ENCODE measurements around the gene MSI2.

Gene MSI2

GRCh38 chr17:57668332-57668731 is 412.0 kb downstream of the MSI2 start:
- DNase-seq: no peak
- Histone ChIP-seq H4K91ac (ENCODE audit: low read depth, low read length) (no peak overlapping the region), H3K79me2 (ENCODE audit: control insufficient read depth, insufficient read depth, low read length, poor library complexity) (peaks cover 2% of the 10 kb centered on the region), H2BK120ac (ENCODE audit: insufficient read depth, low read length, poor library complexity) (no peak overlapping the region), H3K9me3 (ENCODE audit: insufficient read depth, low read depth, low read length) (no peaks in the 10 kb centered on the region), H3K23ac (ENCODE audit: low read length) (no peak overlapping the region), H3K4me1 (ENCODE audit: control insufficient read depth in 1 of 2, insufficient read depth in 2 of 2, low read length in 2 of 2) (peaks cover 6 to 17% of the 10 kb centered on the region in 2 experiments), H3K27ac (ENCODE audit: low read depth, low read length) (no peak overlapping the region), H2BK5ac (ENCODE audit: low read depth, low read length, poor library complexity) (no peak overlapping the region), H3K36me3 (ENCODE audit: control insufficient read depth in 1 of 2, insufficient read depth in 2 of 2, low read length in 2 of 2) (peaks cover 7 to 10% of the 10 kb centered on the region in 2 experiments), H3K4me3 (ENCODE audit: low read depth, low read length) (no peak overlapping the region), H3K9ac (ENCODE audit: low read length) (no peak overlapping the region), H2AFZ (ENCODE audit: insufficient read depth, low read length, poor library complexity) (no peak overlapping the region), H2AK5ac (ENCODE audit: low read length) (no peak overlapping the region), H2BK12ac (ENCODE audit: low read length) (no peak overlapping the region), H3K4ac (ENCODE audit: low read depth, low read length) (no peak overlapping the region), H4K8ac (ENCODE audit: low read depth, low read length) (no peak overlapping the region), H3K79me1 (ENCODE audit: low read length) (peaks cover 5% of the 10 kb centered on the region), H4K12ac (ENCODE audit: low read depth, low read length) (no peak overlapping the region), H3K27me3 (ENCODE audit: insufficient read depth, low read length) (no peaks in the 10 kb centered on the region), H3K18ac (ENCODE audit: low read length) (no peak overlapping the region), H3K4me2 (ENCODE audit: low read length) (no peak overlapping the region), H3K14ac (ENCODE audit: low read length) (no peak overlapping the region)
- whole genome bisulfite sequencing (ENCODE audit: extremely low coverage, insufficient coverage, insufficient read length): no CpG with 5 or more reads among the region's 3 CpGs

- no peak overlapping the region for H3K4me3 ChIP-seq (ENCODE audit: low read depth, low read length)
- no peak overlapping the region for H3K23ac ChIP-seq (ENCODE audit: low read length)
- no peak overlapping the region for H3K27ac ChIP-seq (ENCODE audit: low read depth, low read length)
- H3K4me1 ChIP-seq (ENCODE audit: control insufficient read depth in 1 of 2, insufficient read depth in 2 of 2, low read length in 2 of 2): peaks cover 4 to 12% of the 10 kb centered on the region in 2 experiments
- H3K79me1 ChIP-seq (ENCODE audit: low read length): peaks cover 4% of the 10 kb centered on the region
- H3K79me2 ChIP-seq (ENCODE audit: control insufficient read depth, insufficient read depth, low read length, poor library complexity): peaks cover under 1% of the 10 kb centered on the region
- peaks cover 9 to 12% of the 10 kb centered on the region in 2 experiments for H3K36me3 ChIP-seq (ENCODE audit: control insufficient read depth in 1 of 2, insufficient read depth in 2 of 2, low read length in 2 of 2)
- H3K14ac ChIP-seq (ENCODE audit: low read length): no peak overlapping the region
- no peak overlapping the region for H2AFZ ChIP-seq (ENCODE audit: insufficient read depth, low read length, poor library complexity)
- H3K4me2 ChIP-seq (ENCODE audit: low read length): no peak overlapping the region
- no peak overlapping the region for H4K12ac ChIP-seq (ENCODE audit: low read depth, low read length)
- no peak overlapping the region for H3K18ac ChIP-seq (ENCODE audit: low read length)
- H3K9me3 ChIP-seq (ENCODE audit: insufficient read depth, low read depth, low read length): no peaks in the 10 kb centered on the region
- peak overlapping the region; percentile 16 for H2AK5ac ChIP-seq (ENCODE audit: low read length)
- H3K4ac ChIP-seq (ENCODE audit: low read depth, low read length): peak overlapping the region; percentile 12
- peak overlapping the region; percentile 56 for H4K91ac ChIP-seq (ENCODE audit: low read depth, low read length)
- no peak overlapping the region for H3K9ac ChIP-seq (ENCODE audit: low read length)
- H2BK12ac ChIP-seq (ENCODE audit: low read length): peak overlapping the region; percentile 28
- no peaks in the 10 kb centered on the region for H3K27me3 ChIP-seq (ENCODE audit: insufficient read depth, low read length)
- no peak overlapping the region for H2BK5ac ChIP-seq (ENCODE audit: low read depth, low read length, poor library complexity)
- H4K8ac ChIP-seq (ENCODE audit: low read depth, low read length): peak overlapping the region; percentile 30
- no peak for DNase-seq
- peak overlapping the region; percentile 11 for H2BK120ac ChIP-seq (ENCODE audit: insufficient read depth, low read length, poor library complexity)
- no CpG with 5 or more reads among the region's 10 CpGs for WGBS (ENCODE audit: extremely low coverage, insufficient coverage, insufficient read length)
These were observed 413.6 kb downstream of the MSI2 start for GRCh38 chr17:57669671-57670529.

GRCh38 chr17:57670769-57671569 is 414.6 kb downstream of the MSI2 start:
- no peak overlapping the region for H2BK120ac ChIP-seq (ENCODE audit: insufficient read depth, low read length, poor library complexity)
- no peaks in the 10 kb centered on the region for H3K27me3 ChIP-seq (ENCODE audit: insufficient read depth, low read length)
- no peak for DNase-seq
- H3K4ac ChIP-seq (ENCODE audit: low read depth, low read length): no peak overlapping the region
- H2AK5ac ChIP-seq (ENCODE audit: low read length): no peak overlapping the region
- peak overlapping the region; percentile 29 for H4K91ac ChIP-seq (ENCODE audit: low read depth, low read length)
- H3K9me3 ChIP-seq (ENCODE audit: insufficient read depth, low read depth, low read length): peaks cover 1% of the 10 kb centered on the region
- no peak overlapping the region for H3K14ac ChIP-seq (ENCODE audit: low read length)
- H3K9ac ChIP-seq (ENCODE audit: low read length): no peak overlapping the region
- H2AFZ ChIP-seq (ENCODE audit: insufficient read depth, low read length, poor library complexity): no peak overlapping the region
- H3K23ac ChIP-seq (ENCODE audit: low read length): no peak overlapping the region
- no peak overlapping the region for H3K18ac ChIP-seq (ENCODE audit: low read length)
- H3K4me3 ChIP-seq (ENCODE audit: low read depth, low read length): no peak overlapping the region
- H4K12ac ChIP-seq (ENCODE audit: low read depth, low read length): no peak overlapping the region
- no peaks in the 10 kb centered on the region for H3K79me2 ChIP-seq (ENCODE audit: control insufficient read depth, insufficient read depth, low read length, poor library complexity)
- H4K8ac ChIP-seq (ENCODE audit: low read depth, low read length): no peak overlapping the region
- no peak overlapping the region for H3K27ac ChIP-seq (ENCODE audit: low read depth, low read length)
- peaks cover 4 to 12% of the 10 kb centered on the region in 2 experiments for H3K4me1 ChIP-seq (ENCODE audit: control insufficient read depth in 1 of 2, insufficient read depth in 2 of 2, low read length in 2 of 2)
- peaks cover 4% of the 10 kb centered on the region for H3K79me1 ChIP-seq (ENCODE audit: low read length)
- H2BK5ac ChIP-seq (ENCODE audit: low read depth, low read length, poor library complexity): no peak overlapping the region
- H3K36me3 ChIP-seq (ENCODE audit: control insufficient read depth in 1 of 2, insufficient read depth in 2 of 2, low read length in 2 of 2): peaks cover 17 to 22% of the 10 kb centered on the region in 2 experiments
- H3K4me2 ChIP-seq (ENCODE audit: low read length): no peak overlapping the region
- no peak overlapping the region for H2BK12ac ChIP-seq (ENCODE audit: low read length)
- WGBS (ENCODE audit: extremely low coverage, insufficient coverage, insufficient read length): no CpG with 5 or more reads among the region's 8 CpGs

GRCh38 chr17:57671667-57672632 is 415.6 kb downstream of the MSI2 start:
- no peak overlapping the region for H3K23ac ChIP-seq (ENCODE audit: low read length)
- peak overlapping the region; percentile 31 for H3K4me2 ChIP-seq (ENCODE audit: low read length)
- H2BK12ac ChIP-seq (ENCODE audit: low read length): no peak overlapping the region
- H3K9ac ChIP-seq (ENCODE audit: low read length): no peak overlapping the region
- WGBS (ENCODE audit: extremely low coverage, insufficient coverage, insufficient read length): no CpG with 5 or more reads among the region's 21 CpGs
- H3K27ac ChIP-seq (ENCODE audit: low read depth, low read length): no peak overlapping the region
- no peak overlapping the region for H3K14ac ChIP-seq (ENCODE audit: low read length)
- no peaks in the 10 kb centered on the region for H3K27me3 ChIP-seq (ENCODE audit: insufficient read depth, low read length)
- H3K79me1 ChIP-seq (ENCODE audit: low read length): peaks cover 4% of the 10 kb centered on the region
- no peak overlapping the region for H2AK5ac ChIP-seq (ENCODE audit: low read length)
- no peak overlapping the region for H3K4me3 ChIP-seq (ENCODE audit: low read depth, low read length)
- no peak overlapping the region for H3K4ac ChIP-seq (ENCODE audit: low read depth, low read length)
- H4K12ac ChIP-seq (ENCODE audit: low read depth, low read length): no peak overlapping the region
- H3K36me3 ChIP-seq (ENCODE audit: control insufficient read depth in 1 of 2, insufficient read depth in 2 of 2, low read length in 2 of 2): peaks cover 18 to 21% of the 10 kb centered on the region in 2 experiments
- no peak overlapping the region for H3K18ac ChIP-seq (ENCODE audit: low read length)
- no peaks in the 10 kb centered on the region for H3K79me2 ChIP-seq (ENCODE audit: control insufficient read depth, insufficient read depth, low read length, poor library complexity)
- no peak overlapping the region for H2AFZ ChIP-seq (ENCODE audit: insufficient read depth, low read length, poor library complexity)
- H2BK5ac ChIP-seq (ENCODE audit: low read depth, low read length, poor library complexity): no peak overlapping the region
- no peak overlapping the region for H4K8ac ChIP-seq (ENCODE audit: low read depth, low read length)
- H2BK120ac ChIP-seq (ENCODE audit: insufficient read depth, low read length, poor library complexity): no peak overlapping the region
- H3K4me1 ChIP-seq (ENCODE audit: control insufficient read depth in 1 of 2, insufficient read depth in 2 of 2, low read length in 2 of 2): peaks cover 2 to 12% of the 10 kb centered on the region in 2 experiments
- peaks cover 2% of the 10 kb centered on the region for H3K9me3 ChIP-seq (ENCODE audit: insufficient read depth, low read depth, low read length)
- peak; percentile 51 to 74 for DNase-seq
- peak overlapping the region; percentile 51 for H4K91ac ChIP-seq (ENCODE audit: low read depth, low read length)
